Measurements from ENCODE around the gene PTPN4. TPM values are rescaled to one million over a fixed set of nuclear protein-coding genes. Genes with fewer than 3 reads are reported as not detected.

The PTPN4 gene
- total and polyA plus RNA-seq, 2 of the 8 experiments (the other 6 are each of a cell fraction or from before 2014, with no cell fraction given), result 28.5 to 105 TPM

DNA sequence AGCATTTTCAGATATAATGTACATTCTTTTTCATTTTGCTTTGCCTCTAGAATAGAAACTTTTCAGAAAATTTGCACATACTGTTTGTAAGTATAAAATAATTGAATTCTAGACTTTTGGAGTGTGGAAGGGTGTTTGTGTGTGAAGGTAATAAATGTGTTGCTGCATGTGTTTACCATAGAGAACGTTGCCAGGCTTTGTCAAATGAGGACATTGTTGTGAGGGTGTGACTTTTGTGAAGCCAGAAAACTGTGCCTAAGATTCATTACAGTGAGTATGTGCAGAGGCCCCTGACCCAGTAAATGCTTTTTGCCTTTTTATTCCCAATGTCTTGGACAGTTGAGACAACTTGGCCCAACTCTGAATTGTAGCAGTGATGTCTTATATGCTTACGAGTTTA is 222.8 kb downstream of the PTPN4 start:
- Histone ChIP-seq H2BK5ac (ENCODE audit: low read depth, low read length) (no peak overlapping the region), H3K4ac (replicated peaks; ENCODE audit: insufficient read length, low read depth, low read length) (no peak overlapping the region), H3K23me2 (ENCODE audit: low read depth, low read length) (no peaks in the 10 kb centered on the region), H3K4me3 (ENCODE audit: extremely low read depth in 1 of 4, insufficient read depth in 2 of 4, low read depth in 3 of 4, low read length in 4 of 4) (no peak overlapping the region), H3K79me1 (ENCODE audit: low read depth, low read length) (no peaks in the 10 kb centered on the region), H4K20me1 (replicated peaks in 1 of 2; ENCODE audit: control insufficient read depth in 1 of 2, insufficient read depth in 2 of 2, low read length in 2 of 2) (no peaks in the 10 kb centered on the region), H3K4me2 (ENCODE audit: insufficient read depth in 1 of 2, low read depth in 2 of 2, low read length in 2 of 2) (no peak overlapping the region), H4K8ac (ENCODE audit: extremely low read depth, insufficient read depth, low read length) (no peak overlapping the region), H2BK20ac (ENCODE audit: low read length) (no peak overlapping the region), H2AK5ac (ENCODE audit: low read depth, low read length) (no peak overlapping the region), H4K5ac (ENCODE audit: insufficient read length, low read depth, low read length) (no peak overlapping the region), H3K27ac (ENCODE audit: low read depth, low read length) (no peak overlapping the region), H3K14ac (ENCODE audit: insufficient read length) (no peak overlapping the region), H3K18ac (ENCODE audit: extremely low read depth, low read length) (no peak overlapping the region), H3K9me3 (ENCODE audit: insufficient read depth in 2 of 2, low read depth in 1 of 2, low read length in 1 of 2) (no peaks in the 10 kb centered on the region), H2BK12ac (ENCODE audit: low read depth, low read length) (no peak overlapping the region), H2BK120ac (replicated peaks; ENCODE audit: low read depth, low read length) (no peak overlapping the region), H2AFZ (ENCODE audit: low read length) (no peak overlapping the region), H2BK15ac (ENCODE audit: low read length) (no peak overlapping the region), H3K36me3 (ENCODE audit: control insufficient read depth in 2 of 4, insufficient read depth in 4 of 4, low read length in 3 of 4) (peaks cover 0 to 7% (median 2%) of the 10 kb centered on the region in 4 experiments; a peak in 3 of 8 replicates), H3K4me1 (replicated peaks in 1 of 4; ENCODE audit: control insufficient read depth in 3 of 4, insufficient read depth in 4 of 4, low read length in 3 of 4) (no peaks in the 10 kb centered on the region), H4K91ac (replicated peaks; ENCODE audit: insufficient read length, low read length) (no peak overlapping the region), H3K9ac (replicated peaks in 1 of 4; ENCODE audit: extremely low read depth in 1 of 4, low read depth in 3 of 4, low read length in 3 of 4) (no peak overlapping the region), H3K79me2 (ENCODE audit: control insufficient read depth in 1 of 2, insufficient read depth in 2 of 2, low read length in 2 of 2) (no peaks in the 10 kb centered on the region), H3K56ac (replicated peaks; ENCODE audit: insufficient read length, low read depth, low read length) (no peak overlapping the region), H3K27me3 (replicated peaks in 1 of 4; ENCODE audit: control insufficient read depth in 3 of 4, extremely low read depth in 1 of 4, insufficient read depth in 3 of 4, low read length in 3 of 4) (no peaks in the 10 kb centered on the region), H3K23ac (ENCODE audit: insufficient read length) (no peak overlapping the region)
- TF ChIP-seq EP300 (IDR thresholded peaks at IDR 0.05; ENCODE audit: borderline replicate concordance in 1 of 2, low read depth in 2 of 2, low read length in 2 of 2) (no peak), RBBP5 (IDR thresholded peaks at IDR 0.05; ENCODE audit: borderline replicate concordance, low read depth, low read length) (no peak)
- WGBS, 2 experiments (ENCODE audit: extremely low coverage in 1 of 2, insufficient coverage in 1 of 2, insufficient read length in 1 of 2, insufficient replicate concordance in 2 of 2, low coverage in 1 of 2, low lambda C conversion rate in 2 of 2, missing lambda C conversion rate in 1 of 2), result 82% methylated on average over 2 of the region's 2 CpGs; no CpG with 5 or more reads in 1 of the 2 experiments
- FAIRE-seq (no peak), DNase-seq (ENCODE audit: low read depth in 1 of 2, low spot score in 2 of 2) (no peak)
- POLR2A ChIA-PET (ENCODE audit: partially characterized antibody), result interaction anchor here (0.6 kb wide), 1 partner anchor 292 kb away, joined by 4 read pairs; no protein-coding TSS in a partner anchor
- CTCF ChIA-PET (ENCODE audit: partially characterized antibody), result interaction anchor here (1.8 to 2.1 kb wide), 2 partner anchors 15 to 21 kb away, joined by 4 to 13 read pairs; no protein-coding TSS in a partner anchor

All from H1 (cell line).